ENCODE data around the gene OXLD1. TPM values are rescaled to one million over a fixed set of nuclear protein-coding genes. Genes with fewer than 3 reads are reported as not detected.

The OXLD1 gene
- polyA plus RNA-seq, 3 donors from 2014 or later: 66.4 to 97.9 (median 93.9) TPM

GRCh38 chr17:81662002-81662401 lies 4.4 kb downstream of the OXLD1 start:
- Mint-ChIP-seq H3K4me1 (peaks cover 13 to 21% of the 10 kb centered on the region in 2 donors), H3K27ac (no peak overlapping the region), H3K36me3 (peaks cover 0 to 4% (median 0%) of the 10 kb centered on the region in 3 donors), H3K9me3 (no peaks in the 10 kb centered on the region), H3K4me3 (no peak overlapping the region), H3K27me3 (ENCODE audit: low read depth in 3 of 3) (peaks cover 0 to 4% (median 2%) of the 10 kb centered on the region in 3 donors)
- no peak for DNase-seq

- no peak overlapping the region for H3K27ac Mint-ChIP-seq
- H3K27me3 Mint-ChIP-seq (ENCODE audit: low read depth in 3 of 3): peaks cover 0 to 2% (median 0%) of the 10 kb centered on the region in 3 donors
- DNase-seq: no peak
- no peaks in the 10 kb centered on the region for H3K36me3 Mint-ChIP-seq
- no peaks in the 10 kb centered on the region for H3K9me3 Mint-ChIP-seq
- H3K4me3 Mint-ChIP-seq: no peak overlapping the region
- peaks cover 3 to 5% of the 10 kb centered on the region in 2 donors for H3K4me1 Mint-ChIP-seq
Observed at GRCh38 chr17:81660441-81660840, 6.0 kb downstream of the OXLD1 start.

GRCh38 chr17:81659038-81659437 lies 7.4 kb downstream of the OXLD1 start:
- Mint-ChIP-seq H3K4me3 (no peak overlapping the region), H3K36me3 (no peaks in the 10 kb centered on the region), H3K9me3 (no peaks in the 10 kb centered on the region), H3K27me3 (ENCODE audit: low read depth in 3 of 3) (peaks cover 0 to 2% (median 0%) of the 10 kb centered on the region in 3 donors), H3K27ac (no peak overlapping the region), H3K4me1 (peaks cover under 1 to 2% of the 10 kb centered on the region in 2 donors)
- DNase-seq: no peak

GRCh38 chr17:81656835-81657234 lies 9.6 kb downstream of the OXLD1 start:
- Mint-ChIP-seq H3K4me3 (no peak overlapping the region), H3K27ac (no peak overlapping the region), H3K4me1 (peaks cover 13 to 17% of the 10 kb centered on the region in 2 donors), H3K36me3 (peaks cover 0 to 2% (median 0%) of the 10 kb centered on the region in 3 donors), H3K9me3 (no peaks in the 10 kb centered on the region), H3K27me3 (ENCODE audit: low read depth in 3 of 3) (peaks cover 0 to 7% (median 2%) of the 10 kb centered on the region in 3 donors)
- DNase-seq: no peak

GRCh38 chr17:81656118-81656743 lies 10.2 kb downstream of the OXLD1 start, which contains the start of gene PDE6G:
TSS of gene PDE6G (minus strand) at chr17:81656542. CDS start at chr17:81653305, 3,237 bp downstream.
- Mint-ChIP-seq H3K9me3 (no peaks in the 10 kb centered on the region), H3K27me3 (ENCODE audit: low read depth in 3 of 3) (peaks cover 0 to 7% (median 2%) of the 10 kb centered on the region in 3 donors), H3K27ac (no peak within 1 kb of the TSS), H3K4me3 (no peak within 1 kb of the TSS), H3K4me1 (peaks cover 13 to 19% of the 10 kb centered on the region in 2 donors), H3K36me3 (peaks cover 0 to 4% (median 0%) of the 10 kb centered on the region in 3 donors)
- DNase-seq: no peak

- Mint-ChIP-seq H3K9me3 (no peaks in the 10 kb centered on the region), H3K4me1 (peaks cover 13 to 19% of the 10 kb centered on the region in 2 donors), H3K4me3 (no peak overlapping the region), H3K27me3 (ENCODE audit: low read depth in 3 of 3) (peaks cover 0 to 7% (median 0%) of the 10 kb centered on the region in 3 donors), H3K27ac (no peak overlapping the region), H3K36me3 (peaks cover 0 to 4% (median 0%) of the 10 kb centered on the region in 3 donors)
- no peak for DNase-seq
Observed at GRCh38 chr17:81655378-81656117, 10.9 kb downstream of the OXLD1 start.

- H3K27ac Mint-ChIP-seq: peak overlapping the region; percentile 64 to 90 (median 75)
- H3K36me3 Mint-ChIP-seq: peaks cover 0 to 4% (median 0%) of the 10 kb centered on the region in 3 donors
- H3K9me3 Mint-ChIP-seq: no peaks in the 10 kb centered on the region
- peaks cover 0 to 14% (median 6%) of the 10 kb centered on the region in 3 donors for H3K27me3 Mint-ChIP-seq (ENCODE audit: low read depth in 3 of 3)
- peak; percentile 30 to 43 (median 33) for DNase-seq
- H3K4me1 Mint-ChIP-seq: peaks cover 13 to 19% of the 10 kb centered on the region in 2 donors
- peak overlapping the region; percentile 85 to 97 (median 88) for H3K4me3 Mint-ChIP-seq
Observed at GRCh38 chr17:81652906-81653771, 13.3 kb downstream of the OXLD1 start.

- DNase-seq: no peak
- H3K9me3 Mint-ChIP-seq: no peaks in the 10 kb centered on the region
- H3K36me3 Mint-ChIP-seq: peaks cover 0 to 4% (median 0%) of the 10 kb centered on the region in 3 donors
- peaks cover 13 to 19% of the 10 kb centered on the region in 2 donors for H3K4me1 Mint-ChIP-seq
- peaks cover 2 to 16% (median 11%) of the 10 kb centered on the region in 3 donors for H3K27me3 Mint-ChIP-seq (ENCODE audit: low read depth in 3 of 3)
- H3K4me3 Mint-ChIP-seq: peak overlapping the region in 3 of 5 donors; percentile 41 to 75 (median 75)
- peak overlapping the region in 2 of 6 donors; percentile 61 to 78 for H3K27ac Mint-ChIP-seq
Observed at GRCh38 chr17:81651692-81652091, 14.7 kb downstream of the OXLD1 start.

GRCh38 chr17:81650951-81651350 lies 15.5 kb downstream of the OXLD1 start:
- DNase-seq: no peak
- H3K9me3 Mint-ChIP-seq: no peaks in the 10 kb centered on the region
- peaks cover 13 to 19% of the 10 kb centered on the region in 2 donors for H3K4me1 Mint-ChIP-seq
- H3K36me3 Mint-ChIP-seq: peaks cover 0 to 4% (median 0%) of the 10 kb centered on the region in 3 donors
- H3K4me3 Mint-ChIP-seq: no peak overlapping the region
- H3K27ac Mint-ChIP-seq: no peak overlapping the region
- peaks cover 3 to 16% (median 11%) of the 10 kb centered on the region in 3 donors for H3K27me3 Mint-ChIP-seq (ENCODE audit: low read depth in 3 of 3)

- no peak overlapping the region for H3K4me3 Mint-ChIP-seq
- DNase-seq: no peak
- H3K27ac Mint-ChIP-seq: no peak overlapping the region
- peaks cover 0 to 4% (median 0%) of the 10 kb centered on the region in 3 donors for H3K36me3 Mint-ChIP-seq
- H3K9me3 Mint-ChIP-seq: no peaks in the 10 kb centered on the region
- peaks cover 3 to 18% (median 11%) of the 10 kb centered on the region in 3 donors for H3K27me3 Mint-ChIP-seq (ENCODE audit: low read depth in 3 of 3)
- peaks cover 9 to 14% of the 10 kb centered on the region in 2 donors for H3K4me1 Mint-ChIP-seq
Observed at GRCh38 chr17:81648707-81649085, 17.7 kb downstream of the OXLD1 start.

- H3K4me3 Mint-ChIP-seq: no peak overlapping the region
- H3K9me3 Mint-ChIP-seq: no peaks in the 10 kb centered on the region
- peaks cover 3 to 9% of the 10 kb centered on the region in 2 donors for H3K4me1 Mint-ChIP-seq
- no peak for DNase-seq
- H3K27ac Mint-ChIP-seq: no peak overlapping the region
- H3K36me3 Mint-ChIP-seq: peaks cover 0 to 4% (median 0%) of the 10 kb centered on the region in 3 donors
- H3K27me3 Mint-ChIP-seq (ENCODE audit: low read depth in 3 of 3): peaks cover 3 to 13% (median 11%) of the 10 kb centered on the region in 3 donors
Observed at GRCh38 chr17:81648013-81648706, 18.2 kb downstream of the OXLD1 start.

GRCh38 chr17:81647640-81648012 lies 18.8 kb downstream of the OXLD1 start:
- H3K4me1 Mint-ChIP-seq: peaks cover 0 to 6% of the 10 kb centered on the region in 2 donors
- H3K27ac Mint-ChIP-seq: no peak overlapping the region
- no peak overlapping the region for H3K4me3 Mint-ChIP-seq
- H3K36me3 Mint-ChIP-seq: peaks cover 0 to 4% (median 0%) of the 10 kb centered on the region in 3 donors
- peaks cover 3 to 11% (median 11%) of the 10 kb centered on the region in 3 donors for H3K27me3 Mint-ChIP-seq (ENCODE audit: low read depth in 3 of 3)
- DNase-seq: no peak
- H3K9me3 Mint-ChIP-seq: no peaks in the 10 kb centered on the region
